A549 (cell line): Measurements from ENCODE around the gene LRRC8A. TPM values are rescaled to one million over a fixed set of nuclear protein-coding genes. Genes with fewer than 3 reads are reported as not detected.

Experiments
- ATAC-seq, 2 experiments: fragments of 200-7000 bp in 1 of 2; fragments of >200 bp in 1 of 2; cut with Nextera tagmentation in 1 of 2; cut with Tn5 transposase in 1 of 2; 3 replicates each; pipeline versions ENCODE4 v1.8.0 to v1.9.1; 2018 to 2020; ENCODE audit warnings: mild to moderate bottlenecking in 1 of 2, moderate library complexity in 1 of 2
- CTCF ChIA-PET: fragments of 300-600 bp; sonication (Branson Sonifier 250); formaldehyde crosslinking; extraction: SDS; loops from one replicate; lab custom pipeline; 2021; ENCODE audit warnings: antibody characterized with exemption, inconsistent platforms; lab: Yijun Ruan, JAX
- POLR2A ChIA-PET: fragments of 350-600 bp; formaldehyde crosslinking; extraction: SDS; loops from one replicate; lab custom pipeline; 2021; ENCODE audit warnings: antibody characterized with exemption, inconsistent platforms; lab: Yijun Ruan, JAX
- DNase-seq, 2 experiments: peaks; one replicate each; pipeline versions ENCODE4 v3.0.0 to v3.0.0-alpha.2; 2011 to 2016; ENCODE audit warnings: low read depth in 1 of 2, low spot score in 1 of 2
- FAIRE-seq: peaks from 2 replicates; lab custom pipeline; 2011; peaks lifted over from hg19 to GRCh38; lab: Jason Lieb, UNC
- H3K27ac ChIP-seq, 2 experiments: fragments of >200 bp; sonication (Bioruptor Twin); formaldehyde crosslinking; 3 replicates each; pipeline ENCODE4 v1.5.1; 2016 to 2017
- H3K4me1 ChIP-seq: fragments of >200 bp; sonication (Bioruptor Twin); formaldehyde crosslinking; 3 replicates; pipeline ENCODE4 v1.6.1; 2016
- H3K4me2 ChIP-seq: fragments of >200 bp; sonication (Bioruptor Twin); formaldehyde crosslinking; 3 replicates; pipeline ENCODE4 v1.6.1; 2016
- H3K4me3 ChIP-seq: fragments of >200 bp; sonication (Bioruptor Twin); formaldehyde crosslinking; 3 replicates; pipeline ENCODE4 v1.5.1; 2016
- H3K9me3 ChIP-seq: fragments of >200 bp; sonication (Bioruptor Twin); formaldehyde crosslinking; 3 replicates; pipeline ENCODE4 v1.6.1; 2016
- ATOH8 ChIP-seq: fragments of 250-450 bp; sonication (Bioruptor Pico); IDR thresholded peaks from 2 replicates; pipeline ENCODE4 v1.5.0; 2020; ENCODE audit warnings: low read depth, mild to moderate bottlenecking, moderate library complexity
- CBX2 ChIP-seq: fragments of 200-600 bp; sonication (generic); IDR thresholded peaks from 2 replicates; pipeline ENCODE4 v1.6.1; 2016; ENCODE audit warnings: low read depth, mild to moderate bottlenecking, borderline replicate concordance
- CBX8 ChIP-seq: fragments of 200-600 bp; sonication (generic); IDR thresholded peaks from 2 replicates; pipeline ENCODE4 v1.6.1; 2016
- ESRRA ChIP-seq: fragments of 150-350 bp; IDR thresholded peaks from 2 replicates; pipeline ENCODE4 v1.6.1; 2014; ENCODE audit warnings: mild to moderate bottlenecking, low read length, borderline replicate concordance
- HES2 ChIP-seq: fragments of >200 bp; sonication (Bioruptor Twin); formaldehyde crosslinking; IDR thresholded peaks from 2 replicates; pipeline ENCODE4 v1.6.1; 2016
- HEYL ChIP-seq: fragments of 250-450 bp; sonication (Bioruptor Pico); IDR thresholded peaks from 2 replicates; pipeline ENCODE4 v1.8.0; 2021; ENCODE audit warnings: mild to moderate bottlenecking, moderate library complexity
- MAZ ChIP-seq: fragments of 150-350 bp; IDR thresholded peaks from 2 replicates; pipeline ENCODE4 v1.6.1; 2014; ENCODE audit warnings: antibody characterized with exemption, low read depth, low read length, borderline replicate concordance
- NR3C1 ChIP-seq: fragments of >200 bp; sonication (Bioruptor Twin); formaldehyde crosslinking; IDR thresholded peaks from 3 replicates; pipeline ENCODE4 v1.6.1; 2017
- RARB ChIP-seq: fragments of 250-450 bp; sonication (Bioruptor Pico); IDR thresholded peaks from 2 replicates; pipeline ENCODE4 v1.8.0; 2021; ENCODE audit warnings: mild to moderate bottlenecking, moderate library complexity
- REST ChIP-seq: fragments of 200-600 bp; sonication (generic); IDR thresholded peaks from 2 replicates; pipeline ENCODE4 v1.6.1; 2016; ENCODE audit warnings: antibody characterized with exemption, mild to moderate bottlenecking, moderate library complexity
- RNF2 ChIP-seq: fragments of 200-600 bp; sonication (generic); IDR thresholded peaks from 2 replicates; pipeline ENCODE4 v1.6.1; 2016; ENCODE audit warnings: low read depth, mild to moderate bottlenecking, antibody characterized with exemption, moderate library complexity, borderline replicate concordance
- SREBF2 ChIP-seq: fragments of 450-650 bp; IDR thresholded peaks from 2 replicates; pipeline ENCODE4 v1.6.1; 2014; ENCODE audit warnings: mild to moderate bottlenecking, moderate library complexity
- ZC3H11A ChIP-seq: fragments of 450-650 bp; IDR thresholded peaks from 2 replicates; pipeline ENCODE4 v1.6.1; 2014; ENCODE audit warnings: antibody characterized with exemption, mild to moderate bottlenecking
- WGBS: methylation state at CpG from one replicate; pipeline ENCODE4 v1.1.6; 2017; ENCODE audit errors: missing lambda C conversion rate; 5-methylcytosine and 5-hydroxymethylcytosine counted together
- polyA plus RNA-seq, 4 experiments: library from polyadenylated mRNA; depleted of rRNA in 3 of 4; stranded (reverse); fragments of >200 nt; fragmentation: RNase III in 1 of 4; extraction: RNeasy Plus Mini Kit Qiagen cat#74134 plus additional on column Dnase treatment in 1 of 4; gene quantifications; 2 replicates in 3 of 4; 3 replicates in 1 of 4; pipeline ENCODE4 v1.2.3, GENCODE V29; 2011 to 2017

Gene LRRC8A
- polyA plus RNA-seq, 2 of the 4 experiments (the other 2 are of a cell fraction): 22.9 to 25.9 TPM

GRCh38 chr9:128929560-128929959, 47.6 kb downstream of the LRRC8A start:
- TF ChIP-seq CBX2 (no peak), REST (no peak), MAZ (no peak), RNF2 (no peak), SREBF2 (no peak), ZC3H11A (no peak), HEYL (no peak)
- ChIA-PET CTCF (interaction anchor here (0.9 to 14.3 kb wide), 16 partner anchors 10 to 196 kb away, joined by 3 to 244 read pairs (median 30); partner anchors contain the start of genes ENDOG and KYAT1), POLR2A (no interaction called here)
- no peak overlapping the region for H3K4me3 ChIP-seq
- 77% methylated on average over 4 of the region's 4 CpGs for WGBS
- H3K4me1 ChIP-seq: peaks cover 4% of the 10 kb centered on the region
- no peak overlapping the region for H3K27ac ChIP-seq
- no peak for DNase-seq
- H3K4me2 ChIP-seq: no peak overlapping the region
- no peak for ATAC-seq
- no peaks in the 10 kb centered on the region for H3K9me3 ChIP-seq
- FAIRE-seq: no peak

- CTCF ChIA-PET: interaction anchor here (0.8 to 5.3 kb wide), 5 partner anchors 7 to 116 kb away, joined by 3 to 47 read pairs (median 3); partner anchors contain the start of genes ENDOG and PHYHD1
- no peak overlapping the region for H3K27ac ChIP-seq
- no peak for DNase-seq
- TF ChIP-seq CBX8 (no peak), RARB (CRISPR knock-in tag) (no peak)
- TF ChIP-seq, all 56 proteins: peak for 0
- FAIRE-seq (no peak), ATAC-seq (no peak; a peak in 2 of 6 replicates)
- WGBS: 49% methylated on average over 5 of the region's 5 CpGs
- H3K4me1 ChIP-seq: no peaks in the 10 kb centered on the region
- POLR2A ChIA-PET: no interaction called here
- H3K4me2 ChIP-seq: no peak overlapping the region
- no peak overlapping the region for H3K4me3 ChIP-seq
- H3K9me3 ChIP-seq: no peaks in the 10 kb centered on the region
These were observed 51.8 kb downstream of the LRRC8A start for GRCh38 chr9:128933731-128934130.

GRCh38 chr9:128936171-128936865, 54.4 kb downstream of the LRRC8A start:
- WGBS: 68% methylated on average over 10 of the region's 11 CpGs
- no peaks in the 10 kb centered on the region for H3K4me1 ChIP-seq
- TF ChIP-seq MAZ (no peak), HES2 (no peak), ESRRA (no peak), ATOH8 (CRISPR knock-in tag) (no peak), NR3C1 (no peak)
- H3K27ac ChIP-seq: no peak overlapping the region
- DNase-seq (no peak), ATAC-seq (no peak), FAIRE-seq (no peak)
- no peaks in the 10 kb centered on the region for H3K9me3 ChIP-seq
- H3K4me2 ChIP-seq: no peak overlapping the region
- ChIA-PET CTCF (interaction anchor here (1.1 to 5.3 kb wide), 6 partner anchors 10 to 84 kb away, joined by 3 to 47 read pairs (median 4); no protein-coding TSS in a partner anchor), POLR2A (no interaction called here)
- H3K4me3 ChIP-seq: no peak overlapping the region
